Cardiac muscle cell (in vitro differentiated cells and primary cell): ENCODE data around the gene PNISR. TPM values are rescaled to one million over a fixed set of nuclear protein-coding genes. Genes with fewer than 3 reads are reported as not detected.

Source experiments
- DNase-seq, 2 donors: peaks; one replicate each; pipeline versions ENCODE4 v3.0.0 to v3.0.0-alpha.2; 2010 to 2017; ENCODE audit warnings: low read depth in 1 of 2, low spot score in 1 of 2
- H3K27ac ChIP-seq: fragments of 200-600 bp; sonication (generic); 2 replicates; pipeline ENCODE4 v1.5.1; 2016
- H3K27me3 ChIP-seq: fragments of 200-600 bp; sonication (generic); 2 replicates; pipeline ENCODE4 v1.6.0; 2016; ENCODE audit warnings: control low read depth
- H3K36me3 ChIP-seq: fragments of 200-600 bp; sonication (generic); 2 replicates; pipeline ENCODE4 v1.5.1; 2016; ENCODE audit warnings: control low read depth
- H3K4me1 ChIP-seq: fragments of 200-600 bp; sonication (generic); 2 replicates; pipeline ENCODE4 v1.8.1; 2017; ENCODE audit warnings: low read depth, mild to moderate bottlenecking, mixed run types
- H3K4me3 ChIP-seq: fragments of 200-600 bp; sonication (generic); 2 replicates; pipeline ENCODE4 v1.5.1; 2016; ENCODE audit warnings: mild to moderate bottlenecking
- H3K9me3 ChIP-seq: fragments of 200-600 bp; sonication (generic); 2 replicates; pipeline ENCODE4 v1.5.1; 2017; ENCODE audit warnings: low read depth, mild to moderate bottlenecking, control low read depth
- polyA plus RNA-seq: library from polyadenylated mRNA; unstranded; fragments of >200 nt; fragmentation: Nextera tagmentation; extraction: Ambion mirVana; gene quantifications from 2 replicates; pipeline ENCODE4 v1.2.1, GENCODE V29; 2016
- total RNA-seq: library from RNA; depleted of rRNA; stranded (reverse); fragments of >200 nt; gene quantifications from 2 replicates; pipeline ENCODE4 v1.2.3, GENCODE V29; 2016
- TF ChIP-seq, protein P1 (sequence below): IDR thresholded peaks from 2 replicates; pipeline ENCODE4 v1.5.1; 2012; ENCODE audit warnings: low read depth, mild to moderate bottlenecking, low read length

Gene PNISR
- total and polyA plus RNA-seq, 2 experiments from 2014 or later, result 175 to 217 TPM

DNA sequence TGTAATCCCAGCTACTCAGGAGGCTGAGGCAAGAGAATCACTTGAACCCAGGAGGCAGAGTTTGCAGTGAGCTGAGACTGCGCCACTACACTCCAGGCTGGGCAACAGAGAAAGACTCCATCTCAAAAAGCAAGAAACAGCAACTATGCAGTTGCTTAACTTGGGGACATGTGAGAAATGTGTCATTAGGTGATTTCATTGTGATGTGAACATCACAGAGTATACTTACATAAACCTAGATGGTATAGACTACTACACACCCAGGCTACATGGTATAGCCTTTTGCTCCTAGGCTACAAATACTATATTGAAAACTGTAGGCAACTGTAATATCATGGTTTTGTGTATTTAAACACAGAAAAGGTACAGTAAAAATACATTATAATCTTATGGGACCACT, 27.8 kb downstream of the PNISR start:
- Histone ChIP-seq H3K27me3 (no peaks in the 10 kb centered on the region), H3K4me3 (no peak overlapping the region), H3K4me1 (peaks cover 7% of the 10 kb centered on the region), H3K27ac (no peak overlapping the region), H3K9me3 (no peaks in the 10 kb centered on the region), H3K36me3 (peaks cover 49% of the 10 kb centered on the region)
- no peak for DNase-seq
- TF ChIP-seq, protein P1, sequence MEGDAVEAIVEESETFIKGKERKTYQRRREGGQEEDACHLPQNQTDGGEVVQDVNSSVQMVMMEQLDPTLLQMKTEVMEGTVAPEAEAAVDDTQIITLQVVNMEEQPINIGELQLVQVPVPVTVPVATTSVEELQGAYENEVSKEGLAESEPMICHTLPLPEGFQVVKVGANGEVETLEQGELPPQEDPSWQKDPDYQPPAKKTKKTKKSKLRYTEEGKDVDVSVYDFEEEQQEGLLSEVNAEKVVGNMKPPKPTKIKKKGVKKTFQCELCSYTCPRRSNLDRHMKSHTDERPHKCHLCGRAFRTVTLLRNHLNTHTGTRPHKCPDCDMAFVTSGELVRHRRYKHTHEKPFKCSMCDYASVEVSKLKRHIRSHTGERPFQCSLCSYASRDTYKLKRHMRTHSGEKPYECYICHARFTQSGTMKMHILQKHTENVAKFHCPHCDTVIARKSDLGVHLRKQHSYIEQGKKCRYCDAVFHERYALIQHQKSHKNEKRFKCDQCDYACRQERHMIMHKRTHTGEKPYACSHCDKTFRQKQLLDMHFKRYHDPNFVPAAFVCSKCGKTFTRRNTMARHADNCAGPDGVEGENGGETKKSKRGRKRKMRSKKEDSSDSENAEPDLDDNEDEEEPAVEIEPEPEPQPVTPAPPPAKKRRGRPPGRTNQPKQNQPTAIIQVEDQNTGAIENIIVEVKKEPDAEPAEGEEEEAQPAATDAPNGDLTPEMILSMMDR, result no peak

DNA sequence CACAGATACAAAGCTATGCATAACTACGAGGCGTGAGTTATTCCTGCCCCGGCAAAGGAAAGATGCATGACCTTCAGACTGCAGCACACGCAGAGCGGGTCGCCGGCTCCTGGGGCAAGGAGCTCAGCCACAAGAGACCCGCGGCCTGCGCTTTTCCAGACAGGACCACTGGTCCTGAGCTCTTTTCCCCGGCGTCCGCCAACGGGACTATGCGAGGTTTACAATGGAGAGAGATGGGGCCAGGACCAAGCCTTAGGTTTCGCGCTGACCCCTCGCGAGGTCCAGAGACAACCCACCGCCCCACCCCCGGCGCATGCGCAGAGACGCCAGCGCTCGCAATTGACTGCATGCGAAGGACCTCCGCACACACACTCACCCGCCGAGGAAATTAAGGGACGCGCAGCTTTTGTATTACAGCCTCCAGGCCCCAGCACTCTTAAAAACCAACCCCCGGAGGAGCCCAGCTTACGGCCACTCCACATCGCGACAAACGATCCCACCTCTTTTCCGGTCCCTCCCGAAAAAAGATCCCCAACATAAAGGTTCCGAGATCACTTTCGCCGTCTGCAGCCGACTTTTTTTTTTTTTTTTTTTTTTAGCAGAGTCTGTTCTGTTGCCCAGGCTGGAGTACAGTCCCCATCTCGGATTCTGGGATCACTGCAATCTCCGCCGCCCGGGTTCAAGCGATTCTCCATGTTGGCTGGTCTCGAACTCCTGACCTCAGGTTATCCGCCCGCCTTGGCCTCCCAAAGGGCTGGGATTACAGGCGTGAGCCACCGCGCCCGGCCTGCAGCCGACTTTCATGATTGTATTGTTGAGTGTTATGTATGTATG, 31.2 kb downstream of the PNISR start, which contains the start of gene COQ3:
COQ3 (minus strand) TSS at position 498 of the 834 bp plus-strand sequence; CDS start at position 482, 16 bp downstream.
- H3K27me3 ChIP-seq, result no peaks in the 10 kb centered on the region
- peak; percentile 86 to 91 for DNase-seq
- peaks cover 18% of the 10 kb centered on the region for H3K36me3 ChIP-seq
- H3K4me3 ChIP-seq, result peak within 1 kb of the TSS; percentile 46
- TF ChIP-seq, protein P1, result no peak
- H3K9me3 ChIP-seq, result no peaks in the 10 kb centered on the region
- H3K4me1 ChIP-seq, result peaks cover 7% of the 10 kb centered on the region
- peak within 1 kb of the TSS; percentile 74 for H3K27ac ChIP-seq

DNA sequence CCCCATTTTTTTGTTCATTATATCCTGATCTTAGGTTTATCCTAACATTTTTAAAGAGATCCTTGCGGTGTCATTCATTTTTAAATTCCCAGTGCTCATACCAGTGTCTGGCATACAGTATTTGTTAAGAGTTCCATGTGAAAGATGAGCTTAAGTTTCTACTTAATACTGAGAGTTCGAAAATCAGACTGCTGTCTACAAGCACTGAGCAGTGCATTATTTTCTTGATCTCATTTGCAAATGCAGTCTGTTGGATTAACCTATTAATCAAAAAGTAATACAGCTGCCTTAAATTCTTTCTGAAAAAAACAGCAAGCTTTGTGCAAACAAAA, 31.8 kb downstream of the PNISR start:
- Histone ChIP-seq H3K9me3 (no peaks in the 10 kb centered on the region), H3K27ac (peak overlapping the region; percentile 74), H3K36me3 (peaks cover 12% of the 10 kb centered on the region), H3K4me3 (peak overlapping the region; percentile 46), H3K27me3 (no peaks in the 10 kb centered on the region), H3K4me1 (peaks cover 7% of the 10 kb centered on the region)
- TF ChIP-seq, protein P1, result no peak
- DNase-seq, result no peak

DNA sequence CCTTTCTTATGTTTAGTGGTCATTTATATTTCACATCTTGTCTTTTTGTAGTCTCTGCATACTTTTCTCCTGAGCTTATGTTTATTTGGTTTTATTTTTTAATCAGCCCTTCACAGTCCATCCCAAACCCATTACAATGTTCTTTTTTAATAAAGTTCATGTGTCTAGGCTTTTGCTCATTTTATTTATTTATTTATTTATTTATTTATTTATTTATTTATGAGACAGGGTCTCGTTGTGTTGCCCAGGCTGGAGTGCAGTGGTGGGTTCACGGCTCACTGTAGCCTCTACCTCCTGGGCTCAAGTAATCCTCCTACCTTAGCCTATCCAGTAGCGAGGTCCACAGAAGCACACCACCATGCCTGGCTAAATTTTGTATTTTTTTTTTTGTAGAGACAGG, 34.2 kb downstream of the PNISR start:
- TF ChIP-seq, protein P1, result no peak
- DNase-seq, result no peak
- no peak overlapping the region for H3K27ac ChIP-seq
- no peaks in the 10 kb centered on the region for H3K27me3 ChIP-seq
- H3K4me3 ChIP-seq, result no peak overlapping the region
- H3K9me3 ChIP-seq, result no peaks in the 10 kb centered on the region
- no peaks in the 10 kb centered on the region for H3K36me3 ChIP-seq
- peaks cover 7% of the 10 kb centered on the region for H3K4me1 ChIP-seq

DNA sequence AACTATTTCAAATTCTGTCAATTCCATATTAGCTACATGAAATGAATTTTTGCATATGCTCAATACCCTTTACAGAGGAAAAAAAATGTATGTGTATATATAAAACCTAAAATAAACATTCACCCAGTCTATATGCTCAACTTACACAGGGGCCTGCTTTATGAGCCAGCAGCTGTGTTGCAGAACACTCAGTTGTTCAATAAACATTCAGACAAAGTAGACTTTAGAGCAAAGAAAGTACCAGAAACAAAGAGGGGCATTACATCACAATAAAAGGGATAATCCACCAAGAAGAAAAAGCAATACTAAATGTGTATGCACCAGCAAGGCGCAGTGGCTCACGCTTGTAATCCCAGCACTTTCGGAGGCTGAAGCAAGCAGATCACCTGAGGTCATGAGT, 40.6 kb downstream of the PNISR start:
- DNase-seq, result no peak
- TF ChIP-seq, protein P1, result no peak
- Histone ChIP-seq H3K4me3 (no peak overlapping the region), H3K27ac (no peak overlapping the region), H3K27me3 (no peaks in the 10 kb centered on the region), H3K36me3 (no peaks in the 10 kb centered on the region), H3K9me3 (no peaks in the 10 kb centered on the region), H3K4me1 (no peaks in the 10 kb centered on the region)
